ENCODE measurements around the gene FER.
"Not testable (repeated sequence)": the region's sequence is repeated elsewhere in the genome, so short reads cannot be mapped to it uniquely, and the experiment has no call there.

Gene FER

DNA sequence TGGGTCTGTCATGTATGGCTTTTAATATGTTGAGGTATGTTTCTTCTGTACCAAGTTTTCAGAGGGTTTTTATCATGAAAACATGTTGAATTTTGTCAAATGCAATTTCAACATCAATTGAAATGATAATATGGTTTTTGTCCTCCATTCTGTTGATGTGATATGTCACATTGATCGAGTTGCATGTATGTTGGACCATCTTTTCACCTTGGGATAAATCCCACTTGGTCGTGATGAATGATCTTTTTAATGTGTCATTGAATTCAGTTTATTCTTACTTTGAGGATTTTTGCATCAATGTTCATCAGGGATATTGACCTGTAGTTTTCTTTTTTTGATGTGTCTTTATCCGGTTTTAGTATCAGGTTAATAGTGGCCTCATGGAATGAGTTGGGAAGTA lies 373.5 kb downstream of the FER start:
- DNase-seq (ENCODE audit: low read depth, low spot score), result no peak

DNA sequence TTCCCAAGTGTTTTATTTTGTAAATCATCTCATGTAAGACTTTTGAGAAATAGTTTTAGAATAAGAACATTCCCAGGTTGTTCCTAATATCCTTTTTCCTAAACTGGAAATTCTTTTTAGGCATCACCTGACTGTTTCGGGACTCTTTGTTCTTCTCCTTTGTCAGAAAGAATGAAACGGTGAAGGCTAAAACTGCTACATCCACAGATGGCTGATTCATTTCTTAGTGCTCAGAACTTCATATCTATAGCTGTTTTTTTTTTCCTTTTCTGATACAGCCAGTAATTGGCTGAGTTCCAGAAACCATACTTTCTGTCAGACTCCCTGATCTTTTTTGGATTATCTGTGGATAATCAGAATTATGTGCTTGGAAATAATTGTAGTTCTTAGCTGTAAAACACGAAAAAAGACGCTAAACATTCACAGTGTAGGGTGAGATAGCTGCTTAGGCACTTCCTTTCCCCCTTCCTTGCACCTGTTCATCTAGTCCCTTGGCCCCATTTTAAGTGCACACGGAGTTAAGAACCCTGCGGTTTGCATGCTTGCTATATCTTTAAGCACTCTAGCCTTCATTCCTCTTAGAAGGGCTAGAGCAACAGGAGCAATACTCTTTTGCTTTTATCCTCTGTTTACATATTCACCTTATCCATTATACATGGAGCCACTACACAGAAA lies 378.2 kb downstream of the FER start:
- DNase-seq (ENCODE audit: low read depth, low spot score), result no peak

- no peak for DNase-seq (ENCODE audit: low read depth, low spot score)
Measured at GRCh38 chr5:109126481-109126880, 378.8 kb downstream of the FER start.

DNA sequence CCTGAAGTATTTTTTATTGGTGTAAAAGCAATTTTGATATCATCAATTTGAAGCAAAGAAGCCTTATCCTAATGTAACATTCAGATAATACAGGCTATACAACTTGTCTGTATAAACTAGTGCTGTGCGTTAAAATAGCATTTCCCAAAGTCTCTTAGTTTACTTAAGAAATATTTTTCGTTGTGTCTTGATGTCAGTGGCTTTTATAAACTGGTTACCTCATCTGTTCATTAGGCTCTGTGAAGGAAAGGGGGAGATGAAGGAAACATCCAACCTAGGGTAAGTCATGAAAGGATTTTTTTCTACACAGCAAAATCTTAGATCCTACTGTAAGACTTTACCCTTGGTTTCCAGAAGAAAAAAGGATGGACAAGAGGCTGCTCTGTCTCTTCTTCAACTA lies 389.2 kb downstream of the FER start:
- DNase-seq (ENCODE audit: low read depth, low spot score), result no peak

DNA sequence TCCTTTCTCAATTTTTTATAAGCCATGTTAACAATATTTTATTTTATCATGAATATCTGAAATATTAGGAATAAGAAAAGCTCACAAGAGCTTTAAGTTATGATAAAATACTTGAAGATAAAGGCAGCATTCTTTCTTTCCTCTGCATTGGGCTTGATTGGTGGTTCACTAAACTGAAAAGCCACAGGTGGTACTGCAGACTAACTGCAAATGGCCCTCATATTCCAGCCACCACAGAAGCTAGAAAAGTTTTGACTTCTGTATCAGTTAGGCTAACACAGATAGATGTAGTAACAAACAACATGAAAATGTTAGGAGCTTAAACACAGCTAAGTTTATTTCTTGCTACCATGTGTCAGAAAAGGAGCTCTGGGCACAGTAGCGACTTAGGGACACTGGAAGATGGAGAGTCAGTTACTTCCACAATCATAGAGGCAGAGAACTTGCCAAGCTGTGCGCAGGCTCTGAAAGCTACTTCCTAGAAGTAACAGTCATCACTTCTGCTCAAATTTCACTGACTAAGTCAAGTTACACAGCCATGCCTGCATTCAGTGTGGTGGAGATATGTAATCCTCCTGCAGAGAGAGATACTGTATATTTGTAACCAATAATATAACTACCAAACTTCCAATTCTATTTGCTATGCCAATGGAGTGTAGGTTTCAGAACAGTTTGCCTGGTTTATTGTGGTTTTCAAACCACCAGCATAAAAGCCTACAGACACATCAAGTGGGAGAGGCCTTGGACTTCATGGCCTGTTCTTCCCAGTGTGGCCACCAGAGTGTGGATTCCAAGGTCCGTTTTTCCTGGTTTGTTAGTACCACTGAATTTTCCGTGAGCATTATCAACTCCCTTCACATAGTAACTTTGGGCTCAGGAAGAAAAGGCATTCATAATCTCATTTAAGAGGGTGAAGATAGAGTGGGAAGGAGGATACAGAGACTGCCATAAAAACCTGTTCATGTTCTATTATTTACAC lies 393.8 kb downstream of the FER start:
- no peak for DNase-seq (ENCODE audit: low read depth, low spot score)

- no peak for DNase-seq (ENCODE audit: low read depth, low spot score)
Measured at GRCh38 chr5:109143031-109143430, 395.3 kb downstream of the FER start.

GRCh38 chr5:109145139-109145538 lies 397.4 kb downstream of the FER start:
- DNase-seq (ENCODE audit: low read depth, low spot score), result no peak

- DNase-seq (ENCODE audit: low read depth, low spot score), result no peak
Measured at GRCh38 chr5:109146591-109146990, 398.9 kb downstream of the FER start.

DNA sequence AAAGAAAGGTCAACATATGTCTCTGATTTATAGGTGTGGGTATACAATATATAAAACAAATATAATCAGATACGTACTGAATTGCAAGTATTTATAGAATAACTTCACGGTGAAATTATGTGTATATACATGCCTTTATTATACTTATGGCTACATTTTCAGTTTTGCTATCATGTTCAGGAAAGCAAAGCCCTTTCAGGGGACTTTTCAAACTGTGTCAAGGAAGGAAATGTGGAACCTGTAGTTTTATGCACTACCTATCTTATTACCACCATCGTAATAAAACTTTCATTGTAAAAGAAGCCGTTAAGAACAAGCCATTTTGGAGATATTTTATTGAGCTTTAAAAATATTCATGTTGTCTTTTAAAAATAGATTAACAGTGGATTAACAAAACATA lies 404.9 kb downstream of the FER start:
- no peak for DNase-seq (ENCODE audit: low read depth, low spot score)

DNA sequence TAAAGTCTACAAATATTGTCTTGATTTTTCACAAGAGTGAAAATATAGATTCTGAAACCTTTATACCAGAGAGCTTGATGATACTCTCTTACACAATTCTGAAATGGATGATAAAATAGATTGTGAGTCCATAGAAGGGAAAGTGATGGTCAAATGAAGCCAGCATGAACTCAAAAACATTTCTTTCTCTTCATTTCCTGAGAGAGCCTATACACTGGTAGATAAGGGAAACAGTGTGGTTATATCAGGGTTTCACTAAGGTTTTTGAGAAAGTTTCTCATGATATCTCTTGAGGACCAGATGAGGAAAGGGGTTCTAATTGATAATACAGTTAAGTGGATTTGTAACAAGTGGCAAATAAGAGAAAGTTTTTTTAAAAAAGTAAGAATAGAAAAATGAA lies 407.9 kb downstream of the FER start:
- no peak for DNase-seq (ENCODE audit: low read depth, low spot score)

DNA sequence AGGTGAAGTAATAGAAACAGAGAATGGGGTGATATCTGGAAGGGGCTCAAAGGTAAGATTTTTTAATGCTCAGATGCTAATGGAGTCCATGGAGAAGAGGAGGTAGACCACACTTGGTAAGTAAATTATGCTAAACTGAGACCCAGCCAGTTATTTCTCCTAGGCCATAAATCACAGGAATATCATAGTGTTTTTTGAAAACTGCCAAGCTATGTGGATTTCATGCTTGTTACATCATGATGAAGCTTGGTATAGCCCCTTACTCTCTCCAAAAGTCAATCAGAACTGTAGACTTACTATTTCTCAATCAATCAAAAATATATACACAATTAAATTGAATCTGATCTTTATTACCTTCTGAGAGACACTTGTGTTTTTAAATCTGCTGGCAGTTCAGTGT lies 409.2 kb downstream of the FER start:
- DNase-seq (ENCODE audit: low read depth, low spot score), result no peak

- no peak for DNase-seq (ENCODE audit: low read depth, low spot score)
Measured at GRCh38 chr5:109160468-109160867, 412.8 kb downstream of the FER start.

GRCh38 chr5:109161914-109162683 lies 414.4 kb downstream of the FER start:
- DNase-seq (ENCODE audit: low read depth, low spot score), result no peak

DNA sequence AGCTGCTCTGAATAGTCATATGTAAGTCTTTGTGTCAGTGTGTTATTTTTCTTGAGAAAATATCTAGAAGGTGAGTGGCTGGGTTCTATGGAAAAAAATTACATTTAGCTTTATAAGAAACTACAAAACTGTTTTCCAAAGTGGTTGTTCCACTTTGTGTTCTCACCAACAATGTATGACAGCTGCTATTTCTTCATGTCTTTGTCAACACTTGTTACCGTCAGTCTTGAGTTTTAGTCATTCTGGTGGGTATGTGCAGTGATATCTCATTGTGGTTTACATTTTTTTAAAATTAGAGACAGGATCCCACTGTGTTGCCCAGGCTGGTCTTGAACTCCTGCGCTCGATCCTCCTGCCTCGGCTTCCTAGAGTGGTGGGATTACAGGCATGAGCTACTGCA lies 415.6 kb downstream of the FER start:
- DNase-seq (ENCODE audit: low read depth, low spot score), result no peak

- DNase-seq (ENCODE audit: low read depth, low spot score), result no peak
Measured at GRCh38 chr5:109164001-109164400, 416.3 kb downstream of the FER start.

GRCh38 chr5:109167586-109167985 lies 419.9 kb downstream of the FER start:
- no peak for DNase-seq (ENCODE audit: low read depth, low spot score)

GRCh38 chr5:109168151-109168550 lies 420.5 kb downstream of the FER start:
- no peak for DNase-seq (ENCODE audit: low read depth, low spot score)

GRCh38 chr5:109170629-109171350 lies 423.1 kb downstream of the FER start:
- no peak for DNase-seq (ENCODE audit: low read depth, low spot score)

DNA sequence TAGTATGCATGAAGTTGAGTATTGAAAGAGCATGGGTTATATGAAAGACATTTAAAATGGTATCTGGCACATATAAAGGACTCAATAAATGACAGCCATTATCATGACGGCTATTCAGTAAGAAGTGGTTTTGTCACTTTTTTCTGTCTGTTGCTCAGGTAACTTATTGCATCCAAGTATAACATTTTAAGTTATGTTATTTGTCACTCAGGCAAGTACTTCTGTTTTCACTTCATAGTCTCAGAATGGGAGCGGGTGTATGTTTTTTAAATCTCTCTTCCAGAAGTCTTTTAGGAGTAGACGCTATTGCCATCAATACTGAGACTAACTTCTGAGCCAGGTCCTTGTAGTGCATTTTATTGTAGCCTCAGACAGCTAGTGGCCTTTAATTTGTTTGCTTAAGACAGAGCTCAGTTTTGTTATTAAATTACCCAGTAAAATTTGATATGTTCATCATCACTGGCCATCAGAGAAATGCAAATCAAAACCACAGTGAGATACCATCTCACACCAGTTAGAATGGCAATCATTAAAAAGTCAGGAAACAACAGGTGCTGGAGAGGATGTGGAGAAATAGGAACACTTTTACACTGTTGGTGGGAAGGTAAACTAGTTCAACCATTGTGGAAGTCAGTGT lies 423.9 kb downstream of the FER start:
- not testable (repeated sequence) for DNase-seq (ENCODE audit: low read depth, low spot score)

DNA sequence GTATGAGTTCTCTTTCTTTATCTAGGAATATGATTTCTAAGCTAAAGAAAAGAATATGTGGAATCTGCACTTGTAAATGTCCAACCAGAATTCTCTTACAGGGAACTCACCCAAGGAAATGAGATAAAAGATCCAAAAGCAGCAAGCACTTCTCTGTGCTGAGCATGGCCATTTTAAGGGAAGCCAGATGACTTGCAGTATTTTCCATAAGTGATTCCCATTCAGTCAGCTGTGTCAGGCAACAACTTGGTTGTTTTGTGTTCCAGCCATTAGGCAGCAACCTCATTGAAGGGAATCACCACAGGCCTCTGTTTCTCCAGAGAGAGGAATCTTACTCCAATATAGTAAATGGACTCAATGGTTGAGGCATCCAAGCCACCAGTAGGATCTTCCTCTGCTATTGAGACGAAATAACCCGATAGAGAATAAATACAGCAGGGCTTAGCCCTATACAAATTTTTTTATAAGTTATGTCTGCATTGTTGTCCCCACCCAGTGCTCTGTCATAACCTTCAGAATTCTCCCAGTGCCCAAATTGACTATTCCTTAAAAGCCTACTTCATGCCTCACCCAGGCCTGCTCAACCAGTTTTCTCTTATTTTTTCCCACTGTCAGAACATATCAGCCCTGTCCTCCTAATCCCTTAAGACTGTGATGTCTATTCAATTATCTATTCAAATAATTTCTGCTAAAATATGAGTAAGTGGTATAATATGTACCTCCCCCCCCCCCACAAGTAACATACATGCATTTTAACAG lies 425.5 kb downstream of the FER start:
- DNase-seq (ENCODE audit: low read depth, low spot score), result no peak

All from ELF-1 (cell line).